Measurements from ENCODE around the gene ZNF316. TPM values are rescaled to one million over a fixed set of nuclear protein-coding genes. Genes with fewer than 3 reads are reported as not detected.

Gene ZNF316
- total RNA-seq, 1 donor from 2014 or later = 46.8 TPM

- no peaks in the 10 kb centered on the region for H3K36me3 ChIP-seq
- H3K4me1 ChIP-seq = no peaks in the 10 kb centered on the region
- intact Hi-C loops (cut with DNase I) = no loop called here
- no peak overlapping the region for H3K4me3 ChIP-seq
- ATAC-seq = no peak
- no peaks in the 10 kb centered on the region for H3K9me3 ChIP-seq
- peaks cover 5% of the 10 kb centered on the region for H3K27me3 ChIP-seq
- DNase-seq = no peak
- no peak for TF ChIP-seq CTCF (IDR thresholded peaks at IDR 0.05)
- no peak overlapping the region for H3K27ac ChIP-seq
These were observed 20.1 kb upstream of the ZNF316 start for GRCh38 chr7:6616854-6617643.

GRCh38 chr7:6618621-6619020, 18.5 kb upstream of the ZNF316 start:
- Histone ChIP-seq H3K27me3 (peaks cover 5% of the 10 kb centered on the region), H3K27ac (no peak overlapping the region), H3K4me3 (no peak overlapping the region), H3K36me3 (no peaks in the 10 kb centered on the region), H3K9me3 (no peaks in the 10 kb centered on the region), H3K4me1 (no peaks in the 10 kb centered on the region)
- ATAC-seq (no peak), DNase-seq (no peak)
- no peak for TF ChIP-seq CTCF (IDR thresholded peaks at IDR 0.05)
- intact Hi-C loops (cut with DNase I) = no loop called here

GRCh38 chr7:6619961-6620360, 17.2 kb upstream of the ZNF316 start:
- DNase-seq (no peak), ATAC-seq (no peak)
- Histone ChIP-seq H3K4me1 (no peaks in the 10 kb centered on the region), H3K36me3 (no peaks in the 10 kb centered on the region), H3K27me3 (peaks cover 5% of the 10 kb centered on the region), H3K4me3 (no peak overlapping the region), H3K9me3 (no peaks in the 10 kb centered on the region), H3K27ac (no peak overlapping the region)
- no peak for TF ChIP-seq CTCF (IDR thresholded peaks at IDR 0.05)
- intact Hi-C loops (cut with DNase I) = no loop called here

- H3K27ac ChIP-seq = no peak overlapping the region
- ATAC-seq (no peak), DNase-seq (no peak)
- no peaks in the 10 kb centered on the region for H3K9me3 ChIP-seq
- intact Hi-C loops (cut with DNase I) = no loop called here
- no peaks in the 10 kb centered on the region for H3K36me3 ChIP-seq
- no peak for TF ChIP-seq CTCF (IDR thresholded peaks at IDR 0.05)
- H3K4me3 ChIP-seq = no peak overlapping the region
- no peaks in the 10 kb centered on the region for H3K4me1 ChIP-seq
- peaks cover under 1% of the 10 kb centered on the region for H3K27me3 ChIP-seq
These were observed 15.7 kb upstream of the ZNF316 start for GRCh38 chr7:6621195-6622133.

- no peaks in the 10 kb centered on the region for H3K27me3 ChIP-seq
- TF ChIP-seq CTCF (IDR thresholded peaks at IDR 0.05) = no peak
- ATAC-seq = no peak
- no peaks in the 10 kb centered on the region for H3K4me1 ChIP-seq
- intact Hi-C loops (cut with DNase I) = no loop called here
- no peaks in the 10 kb centered on the region for H3K9me3 ChIP-seq
- H3K4me3 ChIP-seq = no peak overlapping the region
- no peak for DNase-seq
- no peak overlapping the region for H3K27ac ChIP-seq
- no peaks in the 10 kb centered on the region for H3K36me3 ChIP-seq
These were observed 14.9 kb upstream of the ZNF316 start for GRCh38 chr7:6622134-6622710.
